HepG2 (cell line): ENCODE data around the gene LAMC3. TPM values are rescaled to one million over a fixed set of nuclear protein-coding genes. Genes with fewer than 3 reads are reported as not detected.

Experiments used
- ATAC-seq: fragments of 200-7000 bp; cut with Tn5 transposase; 3 replicates; pipeline ENCODE4 v1.9.1; 2020; ENCODE audit warnings: mild to moderate bottlenecking, moderate library complexity
- BruUV-seq: library from RNA; stranded (reverse); fragments of 400-500 nt; replicated peaks from 2 replicates; lab custom pipeline; 2021; lab: Mats Ljungman, UMichigan
- CTCF ChIA-PET: fragments of 300-600 bp; formaldehyde crosslinking; extraction: SDS; loops from one replicate; lab custom pipeline; 2021; ENCODE audit warnings: low total read pairs, inconsistent platforms, low intra/inter-chr PET ratio; lab: Yijun Ruan, JAX
- POLR2A ChIA-PET: fragments of 350-600 bp; sonication (Branson Sonifier 250); formaldehyde crosslinking; loops from one replicate; lab custom pipeline; 2020; ENCODE audit warnings: antibody characterized with exemption, inconsistent platforms; lab: Yijun Ruan, JAX
- DNase-seq: peaks from one replicate; pipeline ENCODE4 v3.0.0-alpha.2; 2015; ENCODE audit warnings: low spot score
- FAIRE-seq: peaks from 3 replicates; lab custom pipeline; 2011; peaks lifted over from hg19 to GRCh38; lab: Jason Lieb, UNC
- H2AFZ ChIP-seq: one replicate; pipeline ENCODE4 v1.6.1; 2011; ENCODE audit warnings: low read length, inconsistent platforms
- H3K27ac ChIP-seq: fragments of 300-600 bp; 3 replicates; pipeline ENCODE4 v1.8.0; 2011; ENCODE audit warnings: mixed run types, mild to moderate bottlenecking, mixed read lengths, low read length, inconsistent platforms; ENCODE audit not compliant: insufficient read depth; ENCODE audit errors: extremely low read length
- H3K27me3 ChIP-seq, 2 experiments: fragments of 200-600 bp in 1 of 2; 2 replicates in 1 of 2; 3 replicates in 1 of 2; pipeline versions ENCODE4 v1.6.0 to v1.8.0; 2011; ENCODE audit warnings: low read length in 2 of 2, mild to moderate bottlenecking in 2 of 2, moderate library complexity in 2 of 2, inconsistent platforms in 1 of 2; ENCODE audit not compliant: insufficient read depth in 2 of 2, control insufficient read depth in 1 of 2
- H3K36me3 ChIP-seq, 2 experiments: fragments of 200-600 bp in 1 of 2; replicated peaks in 1 of 2; 2 replicates in 1 of 2; 3 replicates in 1 of 2; pipeline versions ENCODE4 v1.5.1 to v1.8.0; 2011; ENCODE audit warnings: low read length in 2 of 2, inconsistent platforms in 1 of 2; ENCODE audit not compliant: insufficient read depth in 2 of 2, control insufficient read depth in 1 of 2
- H3K4me1 ChIP-seq: 2 replicates; pipeline ENCODE4 v1.5.1; 2012; ENCODE audit warnings: low read length, inconsistent platforms; ENCODE audit not compliant: insufficient read depth
- H3K4me2 ChIP-seq: 2 replicates; pipeline ENCODE4 v1.6.0; 2011; ENCODE audit warnings: low read depth, low read length, inconsistent platforms
- H3K4me3 ChIP-seq, 3 experiments: fragments of 200-600 bp in 1 of 3; sonication (generic), shearing (Covaris generic) in 1 of 3; replicated peaks in 1 of 3; 2 replicates each; pipeline ENCODE4 v1.5.1; 2011 to 2016; ENCODE audit warnings: low read length in 3 of 3, inconsistent platforms in 2 of 3, low read depth in 2 of 3, mild to moderate bottlenecking in 2 of 3, control low read depth in 1 of 3, mixed read lengths in 1 of 3; ENCODE audit not compliant: insufficient read depth in 1 of 3
- H3K79me2 ChIP-seq: one replicate; pipeline ENCODE4 v1.6.1; 2011; ENCODE audit warnings: low read length, inconsistent platforms; ENCODE audit not compliant: insufficient read depth
- H3K9ac ChIP-seq: 2 replicates; pipeline ENCODE4 v1.6.0; 2011; ENCODE audit warnings: mild to moderate bottlenecking, low read depth, low read length, inconsistent platforms; ENCODE audit not compliant: insufficient read depth
- H3K9me3 ChIP-seq: 2 replicates; pipeline ENCODE4 v1.5.1; 2012; ENCODE audit warnings: mild to moderate bottlenecking, low read length
- H4K20me1 ChIP-seq: 2 replicates; pipeline ENCODE4 v1.6.0; 2011; ENCODE audit warnings: inconsistent platforms, mild to moderate bottlenecking, low read length, moderate library complexity; ENCODE audit not compliant: insufficient read depth
- ATF7 ChIP-seq, 2 experiments: fragments of 450-650 bp in 1 of 2; sonication (generic) in 1 of 2; formaldehyde crosslinking in 1 of 2; IDR thresholded peaks; 2 replicates each; pipeline versions ENCODE4 v1.4.0 to v1.6.1; 2016 to 2020; ENCODE audit warnings: antibody characterized with exemption in 1 of 2, mild to moderate bottlenecking in 1 of 2, missing genetic modification reagents in 1 of 2
- HNRNPK ChIP-seq: fragments of 200-400 bp; formaldehyde crosslinking; IDR thresholded peaks from 2 replicates; pipeline ENCODE4 v1.6.1; 2018; ENCODE audit warnings: low read length, low read depth, moderate library complexity, mild to moderate bottlenecking; ENCODE audit not compliant: poor library complexity, severe bottlenecking
- MTA1 ChIP-seq: sonication (generic); formaldehyde crosslinking; IDR thresholded peaks from 2 replicates; pipeline ENCODE4 v1.4.0; 2020; ENCODE audit warnings: missing genetic modification reagents, mild to moderate bottlenecking, borderline replicate concordance
- RBM39 ChIP-seq: fragments of 200-400 bp; formaldehyde crosslinking; IDR thresholded peaks from one replicate; pipeline ENCODE4 v1.6.1; 2018; ENCODE audit warnings: antibody characterized with exemption, mild to moderate bottlenecking, low read depth, low read length; ENCODE audit not compliant: poor library complexity, severe bottlenecking
- STAG1 ChIP-seq: sonication (generic); formaldehyde crosslinking; IDR thresholded peaks from 2 replicates; pipeline ENCODE4 v1.4.0; 2020; ENCODE audit warnings: missing genetic modification reagents
- ZKSCAN1 ChIP-seq: fragments of 150-350 bp; IDR thresholded peaks from 2 replicates; pipeline ENCODE4 v1.6.1; 2014; ENCODE audit warnings: low read length
- ZNF44 ChIP-seq: sonication (generic); formaldehyde crosslinking; IDR thresholded peaks from 2 replicates; pipeline ENCODE4 v1.5.1; 2020; ENCODE audit warnings: mild to moderate bottlenecking, missing genetic modification reagents
- ZNF547 ChIP-seq: sonication (generic); formaldehyde crosslinking; IDR thresholded peaks from 2 replicates; pipeline ENCODE4 v1.5.1; 2020; ENCODE audit warnings: mild to moderate bottlenecking, missing genetic modification reagents
- ZNF709 ChIP-seq: sonication (generic); formaldehyde crosslinking; IDR thresholded peaks from 2 replicates; pipeline ENCODE4 v1.5.0; 2020; ENCODE audit warnings: mild to moderate bottlenecking, missing genetic modification reagents
- ZNF839 ChIP-seq: sonication (generic); formaldehyde crosslinking; IDR thresholded peaks from 2 replicates; pipeline ENCODE4 v1.4.0; 2020; ENCODE audit warnings: missing genetic modification reagents, mild to moderate bottlenecking, borderline replicate concordance
- WGBS: methylation state at CpG from one replicate; pipeline ENCODE4 v1.1.6; 2017; ENCODE audit warnings: low lambda C conversion rate; 5-methylcytosine and 5-hydroxymethylcytosine counted together
- in situ Hi-C: cut with HindIII; loops from 2 replicates; pipeline ENCODE4 v1.10.0; 2017; ENCODE audit warnings: low pct_unique_long_range_greater_than_20kb; ENCODE audit not compliant: extremely low pct_ligation_motif_present
- intact Hi-C: fragments of 100-400 bp; cut with micrococcal nuclease; formaldehyde crosslinking; loops from one replicate; pipeline ENCODE4 v1.10.0; 2022; ENCODE audit not compliant: unreplicated experiment
- polyA plus RNA-seq, 8 experiments: library from polyadenylated mRNA; depleted of rRNA in 3 of 8; stranded (reverse) in 7 of 8; unstranded in 1 of 8; fragments of >200 nt; fragmentation: Illumina TruSeq in 4 of 8; extraction: Trizol in 4 of 8; gene quantifications; 2 replicates each; pipeline versions ENCODE4 v1.2.1 to v1.2.3, GENCODE V29; 2011 to 2016; ENCODE audit warnings: low read depth in 4 of 8, missing spikeins in 1 of 8, mixed read lengths in 1 of 8; ENCODE audit not compliant: insufficient read depth in 1 of 8
- total RNA-seq, 5 experiments: library from RNA; depleted of rRNA; stranded (reverse); fragments of >200 nt; fragmentation: Illumina TruSeq; extraction: Trizol; gene quantifications; 2 replicates each; pipeline ENCODE4 v1.2.3, GENCODE V29; 2016; ENCODE audit warnings: low read depth in 1 of 5
- TF ChIP-seq, protein P1 (sequence below): sonication (generic); formaldehyde crosslinking; IDR thresholded peaks from 2 replicates; pipeline ENCODE4 v1.5.1; 2020; ENCODE audit warnings: missing genetic modification reagents, mild to moderate bottlenecking, borderline replicate concordance
- TF ChIP-seq, protein P2 (sequence below): sonication (generic); formaldehyde crosslinking; IDR thresholded peaks from 2 replicates; pipeline ENCODE4 v1.5.1; 2020; ENCODE audit warnings: mild to moderate bottlenecking, missing genetic modification reagents, moderate library complexity
- TF ChIP-seq, protein P3 (sequence below): sonication (generic); formaldehyde crosslinking; IDR thresholded peaks from 2 replicates; pipeline ENCODE4 v1.5.0; 2020; ENCODE audit warnings: missing genetic modification reagents
- TF ChIP-seq, protein P4 (sequence below), 2 experiments: sonication (generic) in 1 of 2; formaldehyde crosslinking in 1 of 2; IDR thresholded peaks; 2 replicates each; pipeline versions ENCODE4 v1.4.0 to v1.6.1; 2018 to 2020; ENCODE audit warnings: missing genetic modification reagents in 2 of 2, borderline replicate concordance in 1 of 2, low read depth in 1 of 2, mild to moderate bottlenecking in 1 of 2, missing biosample characterization in 1 of 2
- TF ChIP-seq, protein P5 (sequence below): IDR thresholded peaks from 2 replicates; pipeline ENCODE4 v1.6.1; 2016; ENCODE audit warnings: low read depth, borderline replicate concordance

Gene LAMC3
- total and polyA plus RNA-seq, 2 of the 13 experiments (the other 11 are each of a cell fraction or from before 2014, with no cell fraction given) = 0.07 to 0.57 TPM

DNA sequence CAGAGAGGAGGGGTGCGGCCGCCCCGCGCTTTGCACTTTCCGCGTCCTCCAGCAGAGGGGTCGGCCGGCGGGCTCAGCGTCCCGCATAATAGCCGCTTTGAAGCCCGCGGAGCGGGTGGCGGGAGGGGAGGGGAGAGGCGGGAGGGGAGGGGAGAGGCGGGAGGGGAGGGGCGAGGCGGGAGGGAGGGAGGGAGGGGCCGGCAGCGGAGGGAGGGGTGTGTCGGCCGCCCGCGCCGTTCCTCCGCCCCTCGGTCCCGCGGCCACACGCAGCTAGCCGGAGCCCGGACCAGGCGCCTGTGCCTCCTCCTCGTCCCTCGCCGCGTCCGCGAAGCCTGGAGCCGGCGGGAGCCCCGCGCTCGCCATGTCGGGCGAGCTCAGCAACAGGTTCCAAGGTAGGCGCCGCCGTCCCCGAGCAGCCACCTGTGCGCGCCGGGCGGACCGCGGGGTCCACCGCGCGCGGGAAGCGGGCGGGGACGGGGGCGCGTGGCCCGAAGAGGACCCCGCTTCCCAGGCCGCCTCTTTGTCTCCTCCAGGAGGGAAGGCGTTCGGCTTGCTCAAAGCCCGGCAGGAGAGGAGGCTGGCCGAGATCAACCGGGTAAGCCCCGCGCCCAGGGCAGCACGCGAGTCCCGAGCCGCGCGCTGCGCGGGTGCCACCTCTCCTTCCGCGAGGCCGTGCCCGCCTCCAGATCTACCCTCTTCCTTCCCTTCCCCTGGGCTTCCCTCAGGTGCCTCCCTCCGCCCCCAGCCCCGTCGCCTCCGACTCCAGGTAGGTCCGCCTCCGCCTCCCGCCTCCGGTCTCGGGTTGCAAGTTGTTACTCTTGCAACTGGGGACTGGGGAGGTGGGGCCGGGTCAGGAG lies 87.5 kb downstream of the LAMC3 start, which contains the start of gene AIF1L:
Gene AIF1L, plus strand, starts transcription at position 263 of the 857 bp plus-strand sequence. Its CDS starts 99 bp downstream, at position 362.
- Histone ChIP-seq H2AFZ (no peak within 1 kb of the TSS), H3K4me2 (peak within 1 kb of the TSS; percentile 93), H3K36me3 (no peaks in the 10 kb centered on the region), H3K27me3 (peaks cover 2 to 50% of the 10 kb centered on the region in 2 experiments; a peak in 4 of 5 replicates), H3K9me3 (no peaks in the 10 kb centered on the region), H3K4me1 (peaks cover 30% of the 10 kb centered on the region), H3K4me3 (peak within 1 kb of the TSS; percentile 57 to 91 (median 77); a peak in 5 of 6 replicates), H3K9ac (peak within 1 kb of the TSS; percentile 58), H3K79me2 (no peaks in the 10 kb centered on the region), H3K27ac (no peak within 1 kb of the TSS), H4K20me1 (no peaks in the 10 kb centered on the region)
- in situ Hi-C loops = no loop called here
- BruUV-seq = no TSS peak
- ChIA-PET POLR2A (interaction anchor here (1.6 to 4.5 kb wide), 2 partner anchors 26 to 28 kb away, joined by 5 to 19 read pairs; partner anchors contain the start of gene NUP214), CTCF (no interaction called here)
- FAIRE-seq (no peak), ATAC-seq (peak; percentile 76), DNase-seq (peak; percentile 56)
- intact Hi-C loops = no loop called here
- under 1% methylated on average over 27 of the region's 99 CpGs for WGBS
- TF ChIP-seq ZNF44 (CRISPR knock-in tag) (0 out of 2 replicates have a peak, but pooled peaks have one; percentile 64), STAG1 (CRISPR knock-in tag) (no peak), RBM39 (peak; percentile 40), MTA1 (CRISPR knock-in tag) (peak; percentile 44; the same call in 1 of the 2 replicates), ZNF709 (CRISPR knock-in tag) (peak; percentile 64; the same call in 1 of the 2 replicates), ATF7 (IDR thresholded peaks at IDR 0.05) (no peak), ATF7 (CRISPR knock-in tag; IDR thresholded peaks at IDR 0.05) (no peak), HNRNPK (peak; percentile 91), ZNF839 (CRISPR knock-in tag) (no peak), ZKSCAN1 (no peak), ZNF547 (CRISPR knock-in tag) (peak; percentile 59)
- TF ChIP-seq, protein P1, sequence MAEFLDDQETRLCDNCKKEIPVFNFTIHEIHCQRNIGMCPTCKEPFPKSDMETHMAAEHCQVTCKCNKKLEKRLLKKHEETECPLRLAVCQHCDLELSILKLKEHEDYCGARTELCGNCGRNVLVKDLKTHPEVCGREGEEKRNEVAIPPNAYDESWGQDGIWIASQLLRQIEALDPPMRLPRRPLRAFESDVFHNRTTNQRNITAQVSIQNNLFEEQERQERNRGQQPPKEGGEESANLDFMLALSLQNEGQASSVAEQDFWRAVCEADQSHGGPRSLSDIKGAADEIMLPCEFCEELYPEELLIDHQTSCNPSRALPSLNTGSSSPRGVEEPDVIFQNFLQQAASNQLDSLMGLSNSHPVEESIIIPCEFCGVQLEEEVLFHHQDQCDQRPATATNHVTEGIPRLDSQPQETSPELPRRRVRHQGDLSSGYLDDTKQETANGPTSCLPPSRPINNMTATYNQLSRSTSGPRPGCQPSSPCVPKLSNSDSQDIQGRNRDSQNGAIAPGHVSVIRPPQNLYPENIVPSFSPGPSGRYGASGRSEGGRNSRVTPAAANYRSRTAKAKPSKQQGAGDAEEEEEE (CRISPR knock-in tag) = no peak
- TF ChIP-seq, protein P2, sequence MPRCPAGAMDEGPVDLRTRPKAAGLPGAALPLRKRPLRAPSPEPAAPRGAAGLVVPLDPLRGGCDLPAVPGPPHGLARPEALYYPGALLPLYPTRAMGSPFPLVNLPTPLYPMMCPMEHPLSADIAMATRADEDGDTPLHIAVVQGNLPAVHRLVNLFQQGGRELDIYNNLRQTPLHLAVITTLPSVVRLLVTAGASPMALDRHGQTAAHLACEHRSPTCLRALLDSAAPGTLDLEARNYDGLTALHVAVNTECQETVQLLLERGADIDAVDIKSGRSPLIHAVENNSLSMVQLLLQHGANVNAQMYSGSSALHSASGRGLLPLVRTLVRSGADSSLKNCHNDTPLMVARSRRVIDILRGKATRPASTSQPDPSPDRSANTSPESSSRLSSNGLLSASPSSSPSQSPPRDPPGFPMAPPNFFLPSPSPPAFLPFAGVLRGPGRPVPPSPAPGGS (CRISPR knock-in tag) = peak; percentile 76; the same call in 1 of the 2 replicates
- TF ChIP-seq, protein P3, sequence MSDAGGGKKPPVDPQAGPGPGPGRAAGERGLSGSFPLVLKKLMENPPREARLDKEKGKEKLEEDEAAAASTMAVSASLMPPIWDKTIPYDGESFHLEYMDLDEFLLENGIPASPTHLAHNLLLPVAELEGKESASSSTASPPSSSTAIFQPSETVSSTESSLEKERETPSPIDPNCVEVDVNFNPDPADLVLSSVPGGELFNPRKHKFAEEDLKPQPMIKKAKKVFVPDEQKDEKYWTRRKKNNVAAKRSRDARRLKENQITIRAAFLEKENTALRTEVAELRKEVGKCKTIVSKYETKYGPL = no peak
- TF ChIP-seq, protein P4, sequence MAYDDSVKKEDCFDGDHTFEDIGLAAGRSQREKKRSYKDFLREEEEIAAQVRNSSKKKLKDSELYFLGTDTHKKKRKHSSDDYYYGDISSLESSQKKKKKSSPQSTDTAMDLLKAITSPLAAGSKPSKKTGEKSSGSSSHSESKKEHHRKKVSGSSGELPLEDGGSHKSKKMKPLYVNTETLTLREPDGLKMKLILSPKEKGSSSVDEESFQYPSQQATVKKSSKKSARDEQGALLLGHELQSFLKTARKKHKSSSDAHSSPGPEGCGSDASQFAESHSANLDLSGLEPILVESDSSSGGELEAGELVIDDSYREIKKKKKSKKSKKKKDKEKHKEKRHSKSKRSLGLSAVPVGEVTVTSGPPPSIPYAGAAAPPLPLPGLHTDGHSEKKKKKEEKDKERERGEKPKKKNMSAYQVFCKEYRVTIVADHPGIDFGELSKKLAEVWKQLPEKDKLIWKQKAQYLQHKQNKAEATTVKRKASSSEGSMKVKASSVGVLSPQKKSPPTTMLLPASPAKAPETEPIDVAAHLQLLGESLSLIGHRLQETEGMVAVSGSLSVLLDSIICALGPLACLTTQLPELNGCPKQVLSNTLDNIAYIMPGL (CRISPR knock-in tag; IDR thresholded peaks at IDR 0.05; ENCODE audit: borderline replicate concordance in 1 of 2, low read depth in 1 of 2) = peak in 1 of 2 experiments; percentile 15; a peak in 1 of 4 replicates
- TF ChIP-seq, protein P5, sequence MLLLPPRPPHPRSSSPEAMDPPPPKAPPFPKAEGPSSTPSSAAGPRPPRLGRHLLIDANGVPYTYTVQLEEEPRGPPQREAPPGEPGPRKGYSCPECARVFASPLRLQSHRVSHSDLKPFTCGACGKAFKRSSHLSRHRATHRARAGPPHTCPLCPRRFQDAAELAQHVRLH (CRISPR knock-in tag) = no peak
